ENCODE data around the gene CDKL1.

DNA sequence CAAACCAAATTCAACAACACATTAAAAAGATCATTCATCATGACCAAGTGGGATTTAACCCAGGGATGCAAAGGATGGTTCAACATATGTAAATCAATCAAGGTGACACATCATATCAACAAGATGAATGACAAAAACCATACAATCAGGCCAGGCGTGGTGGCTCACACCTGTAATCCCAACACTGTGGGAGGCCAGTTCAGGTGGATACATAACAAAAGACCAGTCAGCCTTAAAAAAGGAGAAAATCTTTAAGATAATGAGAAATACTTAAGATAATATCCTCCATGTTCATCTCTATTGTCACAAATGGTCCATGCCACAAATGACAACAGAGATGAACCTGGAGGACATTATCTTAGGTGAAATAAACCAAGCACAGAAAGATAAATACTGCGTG, 97.1 kb downstream of the CDKL1 start:
- TF ChIP-seq, protein P1, sequence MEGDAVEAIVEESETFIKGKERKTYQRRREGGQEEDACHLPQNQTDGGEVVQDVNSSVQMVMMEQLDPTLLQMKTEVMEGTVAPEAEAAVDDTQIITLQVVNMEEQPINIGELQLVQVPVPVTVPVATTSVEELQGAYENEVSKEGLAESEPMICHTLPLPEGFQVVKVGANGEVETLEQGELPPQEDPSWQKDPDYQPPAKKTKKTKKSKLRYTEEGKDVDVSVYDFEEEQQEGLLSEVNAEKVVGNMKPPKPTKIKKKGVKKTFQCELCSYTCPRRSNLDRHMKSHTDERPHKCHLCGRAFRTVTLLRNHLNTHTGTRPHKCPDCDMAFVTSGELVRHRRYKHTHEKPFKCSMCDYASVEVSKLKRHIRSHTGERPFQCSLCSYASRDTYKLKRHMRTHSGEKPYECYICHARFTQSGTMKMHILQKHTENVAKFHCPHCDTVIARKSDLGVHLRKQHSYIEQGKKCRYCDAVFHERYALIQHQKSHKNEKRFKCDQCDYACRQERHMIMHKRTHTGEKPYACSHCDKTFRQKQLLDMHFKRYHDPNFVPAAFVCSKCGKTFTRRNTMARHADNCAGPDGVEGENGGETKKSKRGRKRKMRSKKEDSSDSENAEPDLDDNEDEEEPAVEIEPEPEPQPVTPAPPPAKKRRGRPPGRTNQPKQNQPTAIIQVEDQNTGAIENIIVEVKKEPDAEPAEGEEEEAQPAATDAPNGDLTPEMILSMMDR (IDR thresholded peaks at IDR 0.05): no peak
- TF ChIP-seq JUNB (IDR thresholded peaks at IDR 0.05) (no peak), POLR2A (IDR thresholded peaks at IDR 0.05; ENCODE audit: low read length) (no peak), REST (IDR thresholded peaks at IDR 0.05) (no peak), EP300 (IDR thresholded peaks at IDR 0.05) (no peak), ZSCAN20 (CRISPR knock-in tag; IDR thresholded peaks at IDR 0.05) (no peak), RNF2 (IDR thresholded peaks at IDR 0.05; ENCODE audit: borderline replicate concordance, low read depth) (no peak), FOXS1 (CRISPR knock-in tag; IDR thresholded peaks at IDR 0.05) (no peak), SMC3 (IDR thresholded peaks at IDR 0.05) (no peak), CHD2 (IDR thresholded peaks at IDR 0.05; ENCODE audit: low read length, partially characterized antibody) (no peak), MAZ (IDR thresholded peaks at IDR 0.05; ENCODE audit: borderline replicate concordance, low read depth, low read length) (no peak), RAD21 (conservative IDR thresholded peaks at IDR 0.05 in 1 of 2, IDR thresholded peaks at IDR 0.05 in 1 of 2) (no peak)
- TF ChIP-seq, protein P2, sequence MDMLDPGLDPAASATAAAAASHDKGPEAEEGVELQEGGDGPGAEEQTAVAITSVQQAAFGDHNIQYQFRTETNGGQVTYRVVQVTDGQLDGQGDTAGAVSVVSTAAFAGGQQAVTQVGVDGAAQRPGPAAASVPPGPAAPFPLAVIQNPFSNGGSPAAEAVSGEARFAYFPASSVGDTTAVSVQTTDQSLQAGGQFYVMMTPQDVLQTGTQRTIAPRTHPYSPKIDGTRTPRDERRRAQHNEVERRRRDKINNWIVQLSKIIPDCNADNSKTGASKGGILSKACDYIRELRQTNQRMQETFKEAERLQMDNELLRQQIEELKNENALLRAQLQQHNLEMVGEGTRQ (IDR thresholded peaks at IDR 0.05): no peak
